HG03558 (cell line): ENCODE results near the gene GLOD4.

Experiments used
- ATAC-seq: cut with Tn5 transposase; IDR thresholded peaks from one replicate; pipeline ENCODE4 v1.9.1; 2021; ENCODE audit warnings: moderate number of reproducible peaks; ENCODE audit not compliant: unreplicated experiment; ENCODE audit errors: extremely low read depth

Gene GLOD4

GRCh38 chr17:745406-745805 lies 36.7 kb downstream of the GLOD4 start:
- no peak for ATAC-seq

- ATAC-seq: no peak
Observed at GRCh38 chr17:744937-745336, 37.1 kb downstream of the GLOD4 start.

GRCh38 chr17:743139-743538 lies 38.9 kb downstream of the GLOD4 start:
- ATAC-seq: no peak

- ATAC-seq: no peak
Observed at GRCh38 chr17:742147-742793, 39.8 kb downstream of the GLOD4 start.

GRCh38 chr17:740240-741017 lies 41.7 kb downstream of the GLOD4 start:
- no peak for ATAC-seq

GRCh38 chr17:737561-738113 lies 44.4 kb downstream of the GLOD4 start:
- ATAC-seq: no peak

- no peak for ATAC-seq
Observed at GRCh38 chr17:733743-734142, 48.3 kb downstream of the GLOD4 start.

- ATAC-seq: no peak
Observed at GRCh38 chr17:732902-733720, 49.0 kb downstream of the GLOD4 start.

GRCh38 chr17:732067-732901 lies 49.8 kb downstream of the GLOD4 start, which contains the start of gene TLCD3A:
TLCD3A (plus strand) TSS chr17:732596; CDS start chr17:732648, 52 bp downstream.
- ATAC-seq: no peak

GRCh38 chr17:731644-732066 lies 50.4 kb downstream of the GLOD4 start:
- no peak for ATAC-seq

GRCh38 chr17:728911-729310 lies 53.2 kb downstream of the GLOD4 start:
- no peak for ATAC-seq

- no peak for ATAC-seq
Observed at GRCh38 chr17:726271-726919, 55.7 kb downstream of the GLOD4 start.

GRCh38 chr17:725746-726145 lies 56.3 kb downstream of the GLOD4 start:
- no peak for ATAC-seq

- ATAC-seq: no peak
Observed at GRCh38 chr17:725084-725483, 57.0 kb downstream of the GLOD4 start.

GRCh38 chr17:721540-721937 lies 60.5 kb downstream of the GLOD4 start:
- no peak for ATAC-seq

- no peak for ATAC-seq
Observed at GRCh38 chr17:720706-721539, 61.2 kb downstream of the GLOD4 start.

GRCh38 chr17:718075-718474 lies 64.0 kb downstream of the GLOD4 start:
- ATAC-seq: no peak
